OCI-LY7 (cell line): ENCODE results near the gene ARSD. TPM values are rescaled to one million over a fixed set of nuclear protein-coding genes. Genes with fewer than 3 reads are reported as not detected.

Experiments
- BruUV-seq: library from RNA; stranded (reverse); fragments of 400-500 nt; replicated peaks from 2 replicates; lab custom pipeline; 2021; lab: Mats Ljungman, UMichigan
- CTCF ChIA-PET: fragments of 300-600 bp; sonication (Branson Sonifier 250); formaldehyde crosslinking; loops from one replicate; lab custom pipeline; 2022; ENCODE audit warnings: antibody characterized with exemption; ENCODE audit not compliant: unreplicated experiment; lab: Charles Lee
- POLR2A ChIA-PET: fragments of 300-600 bp; sonication (Branson Sonifier 250); formaldehyde crosslinking; loops from one replicate; lab custom pipeline; 2022; ENCODE audit warnings: antibody characterized with exemption; lab: Charles Lee
- DNase-seq: peaks from one replicate; pipeline ENCODE4 v3.0.0-alpha.2; 2015; ENCODE audit warnings: low spot score
- H2AFZ ChIP-seq: fragments of 200-600 bp; sonication (generic), shearing (Covaris generic); 2 replicates; pipeline ENCODE4 v1.6.1; 2014; ENCODE audit warnings: mild to moderate bottlenecking, antibody characterized with exemption, low read length, moderate library complexity
- H3K27ac ChIP-seq: fragments of 200-600 bp; sonication (generic); 2 replicates; pipeline ENCODE4 v1.5.1; 2014; ENCODE audit warnings: mixed run types, low read depth, mild to moderate bottlenecking, moderate library complexity, low read length, inconsistent platforms; ENCODE audit not compliant: poor library complexity, severe bottlenecking
- H3K36me3 ChIP-seq: fragments of 200-600 bp; sonication (generic); 2 replicates; pipeline ENCODE4 v1.6.1; 2014; ENCODE audit warnings: mild to moderate bottlenecking, antibody characterized with exemption, low read length, moderate library complexity, mixed read lengths; ENCODE audit not compliant: insufficient read depth
- H3K4me1 ChIP-seq: fragments of 200-600 bp; sonication (generic); 2 replicates; pipeline ENCODE4 v1.5.1; 2014; ENCODE audit warnings: mild to moderate bottlenecking, low read length; ENCODE audit not compliant: insufficient read depth, poor library complexity, severe bottlenecking
- H3K4me2 ChIP-seq: fragments of 200-600 bp; sonication (generic); 2 replicates; pipeline ENCODE4 v1.6.1; 2014; ENCODE audit warnings: mild to moderate bottlenecking, low read length
- H3K4me3 ChIP-seq: fragments of 200-600 bp; sonication (generic); 2 replicates; pipeline ENCODE4 v1.5.1; 2014; ENCODE audit warnings: mild to moderate bottlenecking, low read depth, low read length; ENCODE audit not compliant: poor library complexity, severe bottlenecking
- H3K79me2 ChIP-seq: fragments of 200-600 bp; sonication (generic); 2 replicates; pipeline ENCODE4 v1.6.1; 2016; ENCODE audit warnings: low read depth, mild to moderate bottlenecking, low read length, moderate library complexity, mixed read lengths; ENCODE audit not compliant: insufficient read depth
- H3K9me2 ChIP-seq: fragments of 200-600 bp; sonication (generic); 2 replicates; pipeline ENCODE4 v1.6.1; 2016; ENCODE audit warnings: mild to moderate bottlenecking, low read length, mixed read lengths; ENCODE audit not compliant: insufficient read depth
- H3K9me3 ChIP-seq: fragments of 200-600 bp; sonication (generic); 2 replicates; pipeline ENCODE4 v1.6.1; 2014; ENCODE audit warnings: mild to moderate bottlenecking, mixed run types, low read length, mixed read lengths
- H4K20me1 ChIP-seq: fragments of 200-600 bp; sonication (generic); 2 replicates; pipeline ENCODE4 v1.6.1; 2014; ENCODE audit warnings: mild to moderate bottlenecking, antibody characterized with exemption, low read length, moderate library complexity, mixed read lengths; ENCODE audit not compliant: insufficient read depth
- EZH2phosphoT487 ChIP-seq: fragments of 200-600 bp; sonication (generic); IDR thresholded peaks from 2 replicates; pipeline ENCODE4 v1.6.1; 2018; ENCODE audit warnings: low read depth, borderline replicate concordance, mild to moderate bottlenecking, mixed run types, antibody characterized with exemption, low read length, moderate library complexity, mixed read lengths
- intact Hi-C: fragments of 100-400 bp; cut with micrococcal nuclease; formaldehyde crosslinking; loops from one replicate; pipeline ENCODE4 v1.10.0; 2022; ENCODE audit not compliant: unreplicated experiment
- total RNA-seq, 2 experiments: library from RNA; depleted of rRNA in 1 of 2; stranded (reverse); fragments of >200 nt in 1 of 2; shearing (Covaris generic) in 1 of 2; gene quantifications; 2 replicates each; pipeline ENCODE4 v1.2.3, GENCODE V29; 2014 to 2022
- TF ChIP-seq, protein P1 (sequence below): fragments of 200-600 bp; sonication (generic); conservative IDR thresholded peaks from 2 replicates; pipeline ENCODE4 v1.5.1; 2014; ENCODE audit warnings: mild to moderate bottlenecking, antibody characterized with exemption, low read length, moderate library complexity, mixed read lengths

ARSD gene
- total RNA-seq, 2 experiments from 2014 or later = not detected

DNA sequence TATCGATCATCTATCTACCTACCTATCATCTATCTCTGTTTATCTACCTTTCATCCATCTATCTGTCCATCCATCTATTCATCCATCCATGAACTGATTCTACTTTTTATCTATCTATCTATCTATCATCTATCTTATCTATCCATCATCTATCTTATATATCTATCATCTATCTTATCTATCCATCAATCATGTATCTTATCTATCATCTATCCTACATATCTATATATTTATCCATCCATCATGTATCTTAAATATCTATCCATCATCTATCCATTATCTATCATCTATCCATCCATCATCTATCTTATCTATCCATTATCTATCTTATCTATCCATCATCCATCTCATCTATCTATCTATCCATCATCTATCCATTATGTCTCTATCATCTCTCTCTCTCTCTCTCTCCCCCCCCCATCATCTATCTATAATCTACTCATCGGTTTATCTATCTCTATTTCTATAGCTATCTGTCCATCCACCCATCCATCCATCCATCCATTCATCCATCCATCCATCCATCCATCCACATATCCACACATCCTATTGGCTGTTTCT, 20.9 kb downstream of the ARSD start:
- no peak overlapping the region for H3K27ac ChIP-seq
- H3K4me1 ChIP-seq = no peaks in the 10 kb centered on the region
- H3K36me3 ChIP-seq = no peaks in the 10 kb centered on the region
- no peak overlapping the region for H2AFZ ChIP-seq
- H4K20me1 ChIP-seq = no peaks in the 10 kb centered on the region
- no peaks in the 10 kb centered on the region for H3K9me3 ChIP-seq
- no peak for DNase-seq
- no peaks in the 10 kb centered on the region for H3K9me2 ChIP-seq
- no peak for TF ChIP-seq EZH2phosphoT487
- TF ChIP-seq, protein P1, sequence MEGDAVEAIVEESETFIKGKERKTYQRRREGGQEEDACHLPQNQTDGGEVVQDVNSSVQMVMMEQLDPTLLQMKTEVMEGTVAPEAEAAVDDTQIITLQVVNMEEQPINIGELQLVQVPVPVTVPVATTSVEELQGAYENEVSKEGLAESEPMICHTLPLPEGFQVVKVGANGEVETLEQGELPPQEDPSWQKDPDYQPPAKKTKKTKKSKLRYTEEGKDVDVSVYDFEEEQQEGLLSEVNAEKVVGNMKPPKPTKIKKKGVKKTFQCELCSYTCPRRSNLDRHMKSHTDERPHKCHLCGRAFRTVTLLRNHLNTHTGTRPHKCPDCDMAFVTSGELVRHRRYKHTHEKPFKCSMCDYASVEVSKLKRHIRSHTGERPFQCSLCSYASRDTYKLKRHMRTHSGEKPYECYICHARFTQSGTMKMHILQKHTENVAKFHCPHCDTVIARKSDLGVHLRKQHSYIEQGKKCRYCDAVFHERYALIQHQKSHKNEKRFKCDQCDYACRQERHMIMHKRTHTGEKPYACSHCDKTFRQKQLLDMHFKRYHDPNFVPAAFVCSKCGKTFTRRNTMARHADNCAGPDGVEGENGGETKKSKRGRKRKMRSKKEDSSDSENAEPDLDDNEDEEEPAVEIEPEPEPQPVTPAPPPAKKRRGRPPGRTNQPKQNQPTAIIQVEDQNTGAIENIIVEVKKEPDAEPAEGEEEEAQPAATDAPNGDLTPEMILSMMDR = no peak
- H3K4me2 ChIP-seq = no peak overlapping the region
- H3K4me3 ChIP-seq = no peak overlapping the region
- H3K79me2 ChIP-seq = no peaks in the 10 kb centered on the region
- intact Hi-C loops = no loop called here
- ChIA-PET CTCF (no interaction called here), POLR2A (interaction anchor here (0.6 kb wide), 1 partner anchor 96 kb away, joined by 9 read pairs; no protein-coding TSS in a partner anchor)
- BruUV-seq = no TSS peak

DNA sequence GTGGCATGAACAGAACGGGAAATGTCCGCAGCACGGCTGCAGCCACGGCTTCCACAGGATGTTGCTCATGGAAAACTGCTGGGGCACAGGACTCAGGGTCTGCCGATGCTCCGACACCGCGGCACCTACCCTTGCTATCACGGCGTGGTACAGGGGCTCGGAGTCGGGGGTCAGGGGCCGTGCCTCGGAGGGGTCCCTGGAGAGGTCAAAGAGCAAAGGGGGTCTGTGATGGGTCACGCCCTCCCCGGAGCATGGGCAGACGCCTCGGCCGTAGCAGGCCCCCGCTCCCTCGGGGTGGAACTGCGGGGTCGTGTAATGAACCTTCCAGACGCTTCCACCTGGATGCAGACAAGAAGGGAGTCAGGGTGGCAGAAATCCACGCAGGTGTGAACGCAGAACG, 21.8 kb downstream of the ARSD start:
- no peaks in the 10 kb centered on the region for H3K36me3 ChIP-seq
- no peaks in the 10 kb centered on the region for H3K9me3 ChIP-seq
- no TSS peak for BruUV-seq
- H3K79me2 ChIP-seq = no peaks in the 10 kb centered on the region
- no peaks in the 10 kb centered on the region for H4K20me1 ChIP-seq
- no peak overlapping the region for H3K27ac ChIP-seq
- CTCF ChIA-PET = no interaction called here
- POLR2A ChIA-PET = no interaction called here
- TF ChIP-seq, protein P1 = no peak
- no peak for TF ChIP-seq EZH2phosphoT487
- no peak overlapping the region for H3K4me3 ChIP-seq
- intact Hi-C loops = no loop called here
- no peak for DNase-seq
- H3K4me2 ChIP-seq = no peak overlapping the region
- no peaks in the 10 kb centered on the region for H3K9me2 ChIP-seq
- H2AFZ ChIP-seq = no peak overlapping the region
- H3K4me1 ChIP-seq = no peaks in the 10 kb centered on the region

DNA sequence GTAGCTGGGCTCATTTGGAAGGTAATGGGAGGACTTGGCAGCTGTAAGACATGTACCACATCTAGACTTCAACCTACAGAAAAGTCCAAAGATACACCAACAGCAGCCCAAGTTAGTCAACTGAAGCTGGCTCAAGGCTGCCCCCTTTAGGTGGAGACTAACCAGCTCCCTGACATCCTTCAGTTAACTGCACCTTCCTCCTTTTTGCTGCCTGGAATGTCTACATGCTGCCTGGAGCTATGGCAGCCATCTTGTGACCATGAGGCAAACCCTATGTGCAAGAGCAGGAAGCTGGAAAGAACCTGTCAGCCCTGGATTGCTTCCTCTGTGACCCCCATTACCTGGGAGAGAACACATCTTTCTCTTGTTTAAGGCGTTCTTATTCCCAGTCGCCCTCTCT, 25.8 kb downstream of the ARSD start:
- H3K27ac ChIP-seq = no peak overlapping the region
- no peak for DNase-seq
- no peaks in the 10 kb centered on the region for H3K79me2 ChIP-seq
- no peak overlapping the region for H2AFZ ChIP-seq
- H3K4me2 ChIP-seq = no peak overlapping the region
- BruUV-seq = no TSS peak
- no peaks in the 10 kb centered on the region for H3K4me1 ChIP-seq
- intact Hi-C loops = no loop called here
- no peaks in the 10 kb centered on the region for H4K20me1 ChIP-seq
- H3K36me3 ChIP-seq = no peaks in the 10 kb centered on the region
- no peaks in the 10 kb centered on the region for H3K9me3 ChIP-seq
- no peak overlapping the region for H3K4me3 ChIP-seq
- CTCF ChIA-PET = no interaction called here
- POLR2A ChIA-PET = no interaction called here
- H3K9me2 ChIP-seq = no peaks in the 10 kb centered on the region
- TF ChIP-seq, protein P1 = 0 out of 2 replicates have a peak, but pooled peaks have one; percentile 19
- TF ChIP-seq EZH2phosphoT487 = no peak
